Stimulated activated naive CD8-positive, alpha-beta T cell treated with anti-CD3 and anti-CD28 coated beads, Interleukin-15, Interleukin-2, amounts not matched to agents 100 U/mL and 50 U/mL, for 24 hours (primary cell): ENCODE results near the gene ACER1.
"Not testable (repeated sequence)": the region's sequence is repeated elsewhere in the genome, so short reads cannot be mapped to it uniquely, and the experiment has no call there.

Source experiments
- ATAC-seq: fragments of 150-1000 bp; cut with Tn5 transposase; one replicate; pipeline ENCODE4 v1.10.0; 2021
- DNase-seq: peaks from one replicate; pipeline ENCODE4 v3.0.0; 2021

The ACER1 gene, protein sequence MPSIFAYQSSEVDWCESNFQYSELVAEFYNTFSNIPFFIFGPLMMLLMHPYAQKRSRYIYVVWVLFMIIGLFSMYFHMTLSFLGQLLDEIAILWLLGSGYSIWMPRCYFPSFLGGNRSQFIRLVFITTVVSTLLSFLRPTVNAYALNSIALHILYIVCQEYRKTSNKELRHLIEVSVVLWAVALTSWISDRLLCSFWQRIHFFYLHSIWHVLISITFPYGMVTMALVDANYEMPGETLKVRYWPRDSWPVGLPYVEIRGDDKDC

DNA sequence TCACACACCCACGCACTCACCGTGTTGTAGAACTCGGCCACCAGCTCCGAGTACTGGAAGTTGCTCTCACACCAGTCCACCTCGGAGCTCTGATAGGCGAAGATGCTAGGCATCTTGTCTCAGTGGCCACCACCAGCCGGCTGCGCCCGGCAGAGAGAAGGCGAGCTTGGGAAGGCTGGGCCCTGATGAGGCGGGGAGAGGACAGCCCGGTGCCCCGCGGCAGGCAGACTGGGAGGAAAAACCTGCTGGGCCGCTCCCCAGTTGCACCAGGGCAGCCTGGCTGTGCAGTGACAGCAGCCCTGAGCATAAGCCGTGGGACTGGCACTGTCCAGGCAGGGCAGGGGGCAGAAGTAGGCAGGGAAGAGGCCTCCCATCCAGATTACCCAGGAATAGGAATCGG is at the start of gene ACER1:
Gene ACER1 (minus strand): TSS at position 174 of the 400 bp plus-strand sequence. CDS start 61 bp downstream, at position 113.
- ATAC-seq (no peak), DNase-seq (no peak)

DNA sequence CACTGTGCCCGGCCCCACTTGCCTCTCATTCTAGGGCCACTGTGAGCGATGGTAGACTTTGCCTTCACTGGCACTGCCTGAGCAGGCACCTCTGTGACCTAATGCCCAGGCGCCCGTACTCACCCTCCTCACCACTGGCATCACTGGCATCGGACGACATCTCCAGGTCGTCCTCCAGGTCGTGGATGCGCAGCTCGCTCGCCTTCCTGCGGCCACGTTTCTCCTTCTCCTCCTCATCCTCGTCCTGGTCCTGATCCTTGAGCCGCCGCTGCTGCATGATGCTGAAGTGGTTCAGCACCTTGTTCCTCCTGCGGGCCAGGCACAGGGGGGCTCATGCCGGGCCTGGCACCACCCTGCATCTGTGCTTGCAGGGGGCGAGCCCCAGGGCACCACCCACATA is 49.8 kb upstream of the ACER1 start:
- no peak for DNase-seq
- ATAC-seq = no peak

DNA sequence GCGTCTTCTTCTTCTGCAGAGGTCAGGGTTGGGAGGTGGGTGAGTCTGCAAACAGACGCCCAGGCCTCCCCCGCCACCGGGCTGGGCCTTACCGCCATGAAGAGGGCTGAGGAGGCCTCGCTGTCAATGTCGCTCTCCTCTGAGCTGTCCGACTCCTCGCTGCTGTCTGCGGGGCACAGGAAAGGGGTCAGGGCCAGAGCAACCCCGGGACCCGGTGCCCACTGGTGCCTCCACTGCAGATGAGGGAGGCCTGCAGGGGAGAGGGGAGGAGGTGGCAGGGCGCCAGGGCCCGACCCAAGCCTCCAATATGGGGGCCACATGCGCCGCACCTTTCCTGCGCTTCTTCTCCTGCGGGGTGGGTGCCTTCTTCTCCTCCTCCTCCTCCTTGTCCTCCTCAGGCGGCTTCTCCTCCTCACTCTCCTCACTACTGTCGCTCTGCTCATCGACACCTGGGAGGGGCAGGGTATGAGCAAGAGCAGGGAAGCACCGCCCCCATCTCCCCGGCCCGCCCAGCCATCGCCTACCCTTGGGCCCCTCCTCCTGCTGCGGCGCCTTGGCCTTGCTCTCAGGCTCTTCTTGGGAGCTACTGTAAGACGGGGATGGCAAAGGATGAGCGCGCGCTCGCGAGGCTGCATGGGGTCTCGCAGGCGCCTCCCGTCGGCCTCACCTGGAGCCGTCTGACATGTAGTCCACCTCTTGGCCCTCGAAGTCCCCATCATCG is 47.8 kb upstream of the ACER1 start:
- no peak for ATAC-seq

DNA sequence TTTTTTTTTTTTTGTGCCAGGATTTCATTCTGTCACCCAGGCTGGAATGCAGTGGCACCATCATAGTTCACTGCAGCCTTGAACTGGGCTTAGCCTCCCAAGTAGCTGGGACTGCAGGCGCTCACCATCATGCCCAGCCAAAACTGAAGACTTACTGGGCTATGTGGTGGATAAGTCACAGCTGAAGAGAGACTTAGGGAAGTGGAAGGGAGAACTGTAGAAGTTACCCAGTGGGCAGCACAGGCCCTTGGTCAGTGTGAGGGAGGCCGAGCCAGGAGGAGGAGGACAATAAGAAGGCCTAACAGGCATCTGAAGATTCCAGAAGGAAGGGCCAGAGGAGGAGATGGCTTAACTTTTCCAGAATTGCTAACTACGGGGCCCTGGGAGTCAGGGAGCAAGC is 46.3 kb upstream of the ACER1 start:
- no peak for ATAC-seq

More for the DNA sequence above, 47.8 kb upstream of the ACER1 start:
- DNase-seq = no peak

DNA sequence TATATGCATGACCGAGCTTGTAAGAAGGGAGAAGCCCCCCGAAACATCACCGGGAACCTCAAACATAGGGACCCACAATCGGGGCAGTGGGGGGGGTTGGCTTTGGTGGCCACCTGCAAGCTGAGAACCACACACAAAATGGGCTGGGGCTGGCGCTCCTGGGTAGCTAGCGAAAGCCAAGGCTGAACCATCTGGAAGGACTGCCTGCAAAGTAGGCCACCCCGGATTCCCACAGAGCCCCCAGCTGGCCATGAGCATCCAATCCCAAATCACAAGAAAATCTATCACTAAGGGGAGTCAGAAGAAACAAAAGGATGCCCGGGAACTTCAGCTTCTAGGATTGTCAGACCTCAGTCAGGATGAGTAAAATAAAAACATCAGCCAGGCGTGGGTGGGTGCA is 45.1 kb upstream of the ACER1 start:
- DNase-seq (no peak), ATAC-seq (no peak)

More for the DNA sequence above, 46.3 kb upstream of the ACER1 start:
- no peak for DNase-seq

DNA sequence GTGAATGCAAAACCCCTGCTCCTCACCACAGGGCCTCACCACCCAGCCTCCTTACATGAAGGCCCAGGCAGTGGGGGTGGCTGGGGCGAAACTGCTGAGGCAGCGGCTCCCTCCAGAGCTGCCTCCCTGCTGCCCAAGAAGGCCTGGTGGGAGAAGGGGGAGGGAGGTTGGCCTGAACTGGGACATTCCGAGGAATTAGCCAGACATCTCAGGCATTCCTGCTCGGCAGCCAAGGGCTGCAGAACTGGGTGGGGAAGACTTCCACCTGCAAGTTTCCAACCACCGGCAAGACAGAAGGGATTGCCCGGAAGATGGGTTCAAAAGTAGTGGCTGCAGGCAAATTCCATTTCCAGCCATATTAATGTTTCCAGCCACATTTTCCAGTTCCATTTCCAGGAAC is 44.6 kb upstream of the ACER1 start:
- no peak for ATAC-seq
- DNase-seq = no peak

DNA sequence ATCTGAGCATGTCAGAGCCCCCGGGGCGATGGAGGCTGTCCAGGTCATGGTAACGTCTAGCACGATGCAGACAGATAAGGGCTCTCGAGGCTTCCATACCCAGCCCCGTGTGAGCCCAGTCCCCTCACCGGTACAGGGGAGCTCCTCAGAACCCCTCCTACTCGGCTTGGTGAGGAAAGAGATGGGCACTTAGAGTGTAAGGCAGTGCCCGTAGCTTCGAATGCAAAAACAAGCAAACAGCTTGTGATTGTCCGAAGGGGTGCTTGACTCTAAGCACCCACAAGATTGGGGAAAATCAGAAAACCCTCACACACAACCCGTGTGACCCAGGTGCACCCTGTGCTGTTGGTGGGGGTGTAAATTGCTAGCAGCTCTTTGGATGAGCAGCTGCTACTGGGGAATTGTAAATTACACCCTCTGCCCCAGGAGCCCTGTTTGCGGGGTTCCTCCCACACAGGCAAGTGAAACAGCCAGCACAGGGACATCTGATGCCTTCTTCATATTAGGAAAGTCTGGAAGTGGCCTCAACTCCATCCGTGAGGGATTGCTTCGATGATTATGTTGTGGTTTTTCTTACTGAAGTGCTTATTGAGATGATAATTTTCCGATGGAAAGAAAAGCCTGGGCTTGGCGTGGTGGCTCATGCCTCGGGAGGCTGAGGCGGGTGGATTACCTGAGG is 43.2 kb upstream of the ACER1 start:
- DNase-seq (no peak), ATAC-seq (no peak)

DNA sequence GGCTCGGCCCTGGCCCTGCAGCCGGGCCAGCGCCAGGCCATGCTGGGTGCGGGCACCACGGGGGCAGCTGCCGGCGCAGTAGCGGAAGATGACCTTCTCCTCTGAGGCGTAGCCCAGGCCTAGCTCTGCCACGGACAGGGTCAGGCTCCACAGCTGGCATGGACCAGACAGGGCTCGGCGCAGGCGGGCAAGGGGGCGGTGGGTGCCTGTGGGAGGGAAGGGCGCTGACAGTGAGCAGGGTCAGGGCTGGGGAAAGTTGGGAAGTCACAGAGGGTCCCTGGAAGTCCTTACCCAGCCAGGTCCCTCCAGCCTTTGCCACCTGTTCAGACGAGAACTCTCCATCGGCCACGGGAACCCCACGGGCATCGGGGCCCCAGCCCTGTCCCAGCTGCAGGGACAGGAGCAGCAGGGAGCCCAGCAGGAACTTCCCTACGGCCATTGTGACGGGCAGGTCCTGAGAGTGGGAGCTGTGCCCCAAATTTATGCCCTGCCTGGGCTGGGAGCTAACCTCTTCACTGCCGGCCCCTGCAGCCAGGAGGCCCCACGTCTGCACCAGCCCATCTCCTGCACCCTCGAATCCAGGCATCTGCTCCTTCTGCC is 42.1 kb upstream of the ACER1 start, which contains the start of gene PSPN:
Gene PSPN (minus strand): TSS at position 523 of the 600 bp plus-strand sequence. CDS start 84 bp downstream, at position 439.
- no peak for DNase-seq
- no peak for ATAC-seq

DNA sequence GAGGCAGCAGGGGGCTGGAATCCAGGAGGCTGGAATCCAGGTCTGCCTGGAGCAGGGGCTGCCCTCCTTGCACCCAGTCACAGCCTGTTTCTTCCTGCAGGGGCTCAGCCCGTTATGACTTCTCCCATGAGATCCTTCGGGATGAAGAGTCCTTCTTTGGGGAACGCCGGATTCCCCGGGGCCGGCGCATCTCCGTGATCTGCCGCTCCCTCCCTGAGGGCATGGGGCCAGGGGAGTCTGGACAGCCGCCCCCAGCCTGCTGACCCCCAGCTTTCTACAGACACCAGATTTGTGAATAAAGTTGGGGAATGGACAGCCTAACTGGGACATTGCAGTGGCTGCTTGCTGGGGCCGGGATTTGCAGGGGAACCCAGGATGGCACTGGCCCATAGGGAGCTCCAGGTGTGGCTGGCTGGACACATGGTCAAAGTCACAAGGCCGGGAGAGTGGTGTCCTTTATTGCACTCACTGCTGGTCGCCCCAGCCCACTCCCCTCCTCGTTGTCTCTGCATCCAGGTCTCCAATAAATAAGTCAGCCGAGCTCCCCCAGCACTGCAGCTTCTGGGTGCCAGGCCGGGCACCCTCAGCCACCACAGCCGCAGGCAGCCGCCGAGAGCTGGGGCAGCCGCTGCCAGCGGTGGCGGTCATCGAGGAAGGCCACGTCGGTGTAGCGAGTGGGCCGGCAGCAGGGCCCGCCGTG is 41.4 kb upstream of the ACER1 start:
- ATAC-seq (no peak), DNase-seq (no peak)

DNA sequence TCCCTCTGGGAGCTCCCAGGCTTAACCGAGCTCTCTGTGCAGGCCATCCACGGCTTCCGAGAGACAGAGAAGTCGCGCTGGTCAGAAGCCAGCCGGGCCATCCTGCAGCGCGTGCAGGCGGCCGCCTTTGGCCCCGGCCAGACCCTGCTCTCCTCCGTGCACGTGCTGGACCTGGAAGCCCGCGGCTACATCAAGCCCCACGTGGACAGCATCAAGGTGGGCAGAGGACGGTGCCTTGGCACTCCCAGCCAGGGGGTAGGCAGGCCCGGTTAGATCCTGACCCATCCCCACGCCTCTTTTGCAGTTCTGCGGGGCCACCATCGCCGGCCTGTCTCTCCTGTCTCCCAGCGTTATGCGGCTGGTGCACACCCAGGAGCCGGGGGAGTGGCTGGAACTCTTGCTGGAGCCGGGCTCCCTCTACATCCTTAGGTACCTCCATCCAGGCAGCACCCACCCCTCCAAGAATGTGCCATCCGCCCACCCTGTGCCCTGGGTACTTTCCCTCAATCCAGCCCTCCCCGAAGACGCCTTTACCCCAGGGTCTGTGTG is 40.8 kb upstream of the ACER1 start:
- ATAC-seq = no peak
- no peak for DNase-seq

DNA sequence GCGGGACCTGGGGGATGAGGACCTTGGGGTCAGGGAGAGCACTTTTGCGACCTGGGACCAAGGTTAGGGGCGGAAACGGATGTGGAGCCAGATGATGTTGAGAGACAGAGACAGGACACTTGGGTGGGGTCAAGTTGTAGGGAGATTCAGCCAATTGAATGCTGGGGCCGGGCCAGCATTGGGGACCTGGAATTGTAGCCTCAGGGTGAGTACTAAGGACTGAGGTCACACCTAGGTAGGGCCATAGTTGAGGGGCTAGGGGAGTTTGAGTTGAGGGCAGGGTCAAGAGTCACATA is 40.3 kb upstream of the ACER1 start:
- DNase-seq = no peak

DNA sequence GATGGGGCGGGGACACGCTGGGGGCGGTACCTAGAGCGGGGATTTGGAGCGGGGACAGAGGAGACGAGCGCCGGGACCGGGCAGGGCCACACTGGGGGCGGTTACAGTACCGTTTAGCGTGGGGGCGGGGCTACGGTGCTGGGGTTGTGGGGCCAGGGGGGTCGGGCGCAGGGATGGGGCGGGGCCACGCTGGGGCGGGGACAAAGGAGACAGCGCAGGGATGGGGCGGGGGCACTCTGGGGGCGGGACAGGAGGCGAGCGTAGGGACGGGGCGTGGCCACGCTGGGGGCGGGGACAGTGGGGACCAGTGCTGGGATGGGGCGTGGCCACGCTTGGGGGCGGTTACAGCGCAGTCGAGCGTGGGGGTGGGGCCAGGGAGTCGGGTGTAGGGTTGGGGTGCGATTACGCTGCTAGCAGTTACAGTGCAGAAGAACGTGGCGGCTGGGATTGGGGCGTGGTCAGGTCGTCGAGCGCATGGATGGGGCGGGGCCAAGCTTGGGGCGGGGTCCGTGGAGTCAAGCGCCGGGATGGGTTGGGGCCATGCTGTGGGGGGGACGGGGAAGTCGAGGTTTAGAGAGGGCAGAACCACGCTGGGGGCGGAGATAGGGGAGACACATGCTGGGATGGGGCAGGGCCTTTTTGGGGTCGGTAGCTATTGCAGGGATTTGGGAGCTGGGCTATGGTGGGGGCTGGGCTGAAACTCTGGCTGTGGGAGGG is 39.8 kb upstream of the ACER1 start:
- DNase-seq (peak; percentile 100), ATAC-seq (peak; percentile 74)

More for the DNA sequence above, 40.3 kb upstream of the ACER1 start:
- ATAC-seq = no peak

DNA sequence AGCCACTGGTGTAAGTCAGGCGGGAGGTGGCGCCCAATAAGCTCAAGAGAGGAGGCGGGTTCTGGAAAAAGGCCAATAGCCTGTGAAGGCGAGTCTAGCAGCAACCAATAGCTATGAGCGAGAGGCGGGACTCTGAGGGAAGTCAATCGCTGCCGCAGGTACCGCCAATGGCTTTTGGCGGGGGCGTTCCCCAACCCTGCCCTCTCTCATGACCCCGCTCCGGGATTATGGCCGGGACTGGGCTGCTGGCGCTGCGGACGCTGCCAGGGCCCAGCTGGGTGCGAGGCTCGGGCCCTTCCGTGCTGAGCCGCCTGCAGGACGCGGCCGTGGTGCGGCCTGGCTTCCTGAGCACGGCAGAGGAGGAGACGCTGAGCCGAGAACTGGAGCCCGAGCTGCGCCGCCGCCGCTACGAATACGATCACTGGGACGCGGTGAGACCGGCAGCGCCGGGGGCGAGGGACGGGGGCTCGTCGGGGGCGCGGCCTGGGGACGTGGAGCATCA is 39.2 kb upstream of the ACER1 start, which contains the start of gene ALKBH7:
Gene ALKBH7 (plus strand): TSS at position 201 of the 502 bp plus-strand sequence. CDS start 27 bp downstream, at position 228.
- peak; percentile 85 for ATAC-seq

DNA sequence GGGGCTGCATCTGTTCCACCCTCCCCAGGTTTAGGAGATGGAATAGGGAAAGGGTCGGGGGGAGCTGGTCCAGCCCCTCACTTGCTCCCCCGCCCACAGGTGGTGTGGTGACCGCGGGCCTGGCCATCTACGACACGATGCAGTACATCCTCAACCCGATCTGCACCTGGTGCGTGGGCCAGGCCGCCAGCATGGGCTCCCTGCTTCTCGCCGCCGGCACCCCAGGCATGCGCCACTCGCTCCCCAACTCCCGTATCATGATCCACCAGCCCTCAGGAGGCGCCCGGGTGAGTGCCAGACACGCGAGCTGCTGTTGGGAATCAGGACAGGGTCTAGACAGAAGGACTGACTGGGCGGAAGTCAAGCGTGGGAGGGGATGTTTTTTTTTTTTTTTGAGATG is 30.9 kb upstream of the ACER1 start:
- DNase-seq = no peak
- no peak for ATAC-seq

More for the DNA sequence above, 39.2 kb upstream of the ACER1 start, which contains the start of gene ALKBH7:
- peak; percentile 94 for DNase-seq

DNA sequence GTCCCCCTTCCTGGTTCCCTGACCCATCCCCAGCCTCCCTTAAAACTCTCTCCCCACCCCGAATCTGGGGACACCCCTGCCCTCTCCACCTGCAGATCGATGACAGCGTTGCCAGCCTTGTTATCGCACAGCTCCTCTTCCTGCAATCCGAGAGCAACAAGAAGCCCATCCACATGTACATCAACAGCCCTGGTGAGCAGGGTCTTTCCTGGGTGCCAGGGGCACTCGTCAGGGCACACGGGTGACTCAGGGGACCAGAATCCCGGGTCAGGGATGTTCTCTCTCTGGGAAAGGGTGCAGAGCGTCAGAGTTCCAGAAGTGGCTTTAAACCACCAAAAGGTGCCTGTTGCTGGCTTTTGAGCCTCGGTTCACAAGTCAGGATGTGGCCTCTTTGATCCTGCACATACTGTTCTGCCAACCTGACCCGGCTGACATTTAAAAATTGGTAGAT is 29.0 kb upstream of the ACER1 start:
- DNase-seq (peak; percentile 43), ATAC-seq (peak; percentile 50)

DNA sequence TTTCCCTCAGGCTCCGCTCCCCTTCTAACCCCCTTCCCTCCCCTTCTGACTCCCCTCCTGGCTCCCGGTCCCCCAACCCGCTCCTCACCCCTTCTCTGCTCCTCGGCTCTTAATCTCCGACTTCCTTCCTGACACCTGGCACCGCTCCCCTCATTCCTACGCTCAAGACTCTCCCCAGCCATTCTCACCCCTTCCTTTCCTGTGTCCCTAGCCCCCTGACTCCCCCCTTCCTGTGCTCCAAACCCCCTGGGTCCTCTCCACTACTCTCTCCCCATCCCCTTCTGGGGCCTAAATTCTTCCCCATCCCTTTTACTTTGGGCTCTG is 28.6 kb upstream of the ACER1 start:
- DNase-seq (no peak), ATAC-seq (no peak)

DNA sequence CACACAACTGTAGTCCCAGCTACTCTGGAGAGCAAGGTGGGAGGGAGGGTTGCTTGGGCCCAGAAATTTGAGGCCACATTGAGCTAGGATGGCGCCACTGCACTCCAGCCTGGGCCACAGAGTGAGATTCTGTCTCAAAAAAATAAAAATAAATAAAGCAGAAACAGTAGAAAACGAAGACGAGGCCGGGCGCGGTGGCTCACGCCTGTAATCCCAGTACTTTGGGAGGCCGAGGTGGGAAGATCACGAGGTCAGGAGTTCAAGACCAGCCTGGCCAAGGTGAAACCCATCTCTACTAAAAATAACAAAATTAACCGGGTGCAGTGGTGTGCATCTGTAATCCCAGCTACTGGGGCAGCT is 27.4 kb upstream of the ACER1 start:
- ATAC-seq = not testable (repeated sequence)

DNA sequence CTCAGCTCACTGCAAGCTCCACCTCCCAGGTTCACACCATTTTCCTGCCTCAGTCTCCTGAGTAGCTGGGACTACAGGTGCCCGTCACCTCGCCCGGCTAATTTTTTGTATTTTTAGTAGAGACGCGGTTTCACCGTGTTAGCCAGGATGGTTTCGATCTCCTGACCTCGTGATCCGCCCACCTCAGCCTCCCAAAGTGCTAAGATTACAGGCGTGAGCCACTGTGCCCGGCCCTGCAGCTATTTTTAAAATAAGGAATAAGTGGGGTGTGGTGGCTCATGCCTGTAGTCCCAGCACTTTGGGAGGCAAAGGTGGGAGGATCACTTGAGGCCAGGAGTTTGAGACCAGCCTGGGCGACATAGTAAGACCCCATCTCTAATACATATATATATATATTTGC is 27.0 kb upstream of the ACER1 start:
- not testable (repeated sequence) for DNase-seq, ATAC-seq

More for the DNA sequence above, 27.4 kb upstream of the ACER1 start:
- not testable (repeated sequence) for DNase-seq

DNA sequence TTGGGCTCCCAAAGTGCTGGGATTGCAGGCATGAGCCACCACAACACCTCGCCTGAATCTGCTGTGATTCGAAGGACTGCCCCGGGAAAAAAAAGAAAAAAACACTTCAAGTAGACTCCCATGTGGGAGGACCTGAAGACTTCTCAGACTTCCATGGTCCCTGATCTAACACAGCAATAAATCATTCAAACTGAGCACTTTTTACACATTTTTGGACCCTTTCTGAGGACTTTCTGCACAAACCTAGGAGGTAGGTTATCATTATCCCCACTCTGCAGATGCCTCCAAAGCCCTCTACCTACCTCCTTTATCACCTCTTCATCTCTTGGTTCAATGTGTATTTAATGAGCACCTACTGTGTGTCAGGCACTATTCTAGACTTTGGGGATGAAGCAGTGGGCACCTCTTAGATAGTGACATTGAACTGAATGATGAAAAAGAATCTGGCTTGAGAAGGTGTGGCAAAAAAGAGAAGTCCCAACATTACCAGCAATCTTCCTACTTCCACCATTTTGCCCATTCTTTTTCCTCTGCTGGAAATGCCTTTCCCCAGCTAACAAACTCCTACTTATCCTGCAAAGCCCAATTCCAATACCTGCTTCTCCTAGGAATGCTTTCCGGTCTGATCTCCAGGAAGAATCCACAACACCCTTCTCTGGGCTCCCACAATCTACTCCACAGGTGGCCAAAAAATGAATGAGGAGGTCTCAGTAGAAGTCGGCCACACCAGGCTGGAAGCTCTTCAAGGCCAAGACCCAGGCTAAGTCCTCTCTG is 26.3 kb upstream of the ACER1 start:
- DNase-seq = no peak

DNA sequence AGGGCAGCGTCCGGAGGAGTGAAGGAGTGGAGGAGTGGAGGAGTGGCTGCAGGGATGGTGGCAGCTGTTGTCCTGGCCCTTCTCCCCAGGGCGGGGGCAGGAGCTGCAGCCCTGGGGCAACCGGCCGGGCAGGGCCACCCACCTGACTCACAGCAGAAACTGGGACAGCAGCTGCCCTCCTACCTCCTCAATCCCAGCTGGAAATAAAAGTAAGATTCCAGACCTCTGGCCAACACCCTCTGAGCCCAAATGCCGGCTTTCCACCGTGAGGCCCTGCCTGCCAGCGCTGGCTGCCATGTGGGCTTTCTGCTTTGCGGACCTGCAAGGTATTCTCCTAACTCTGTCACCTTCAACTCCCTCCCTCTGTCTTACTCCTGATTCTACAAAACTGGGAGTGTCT is 24.6 kb upstream of the ACER1 start:
- DNase-seq (no peak), ATAC-seq (no peak)

More for the DNA sequence above, 26.3 kb upstream of the ACER1 start:
- ATAC-seq = no peak
